DOHH2 (cell line): ENCODE data around the gene NEGR1.

Source experiments
- H3F3A ChIP-seq: fragments of 200-600 bp; sonication (generic), shearing (Covaris generic); 2 replicates; pipeline ENCODE4 v1.6.0; 2016; ENCODE audit warnings: antibody characterized with exemption, mild to moderate bottlenecking; ENCODE audit not compliant: control insufficient read depth, insufficient read depth
- H3K27ac ChIP-seq: fragments of 200-600 bp; sonication (generic); 2 replicates; pipeline ENCODE4 v1.5.1; 2014; ENCODE audit warnings: low read depth, mild to moderate bottlenecking, low read length, moderate library complexity
- H3K27me3 ChIP-seq: fragments of 200-600 bp; sonication (generic); 2 replicates; pipeline ENCODE4 v1.6.1; 2014; ENCODE audit warnings: mild to moderate bottlenecking, low read length, mixed read lengths; ENCODE audit not compliant: control insufficient read depth
- H3K36me3 ChIP-seq: fragments of 200-600 bp; sonication (generic); 2 replicates; pipeline ENCODE4 v1.6.1; 2014; ENCODE audit warnings: mild to moderate bottlenecking, low read length, moderate library complexity, mixed read lengths; ENCODE audit not compliant: control insufficient read depth
- H3K4me1 ChIP-seq: fragments of 200-600 bp; sonication (generic); 2 replicates; pipeline ENCODE4 v1.6.1; 2014; ENCODE audit warnings: mild to moderate bottlenecking, low read length, mixed read lengths; ENCODE audit not compliant: control insufficient read depth
- H3K4me2 ChIP-seq: fragments of 200-600 bp; sonication (generic); 2 replicates; pipeline ENCODE4 v1.6.0; 2014; ENCODE audit warnings: mild to moderate bottlenecking, low read length, moderate library complexity
- H3K4me3 ChIP-seq: fragments of 200-600 bp; sonication (generic); 2 replicates; pipeline ENCODE4 v1.5.1; 2014; ENCODE audit warnings: mild to moderate bottlenecking, low read length, mixed read lengths
- H3K79me2 ChIP-seq: fragments of 200-600 bp; sonication (generic); 2 replicates; pipeline ENCODE4 v1.6.1; 2014; ENCODE audit warnings: mild to moderate bottlenecking, low read length, mixed read lengths; ENCODE audit not compliant: control insufficient read depth
- H3K9me2 ChIP-seq: fragments of 200-600 bp; sonication (generic); replicated peaks from 2 replicates; pipeline ENCODE4 v1.6.1; 2014; ENCODE audit warnings: mild to moderate bottlenecking, low read length, mixed read lengths; ENCODE audit not compliant: control insufficient read depth
- H3K9me3 ChIP-seq: fragments of 200-600 bp; sonication (generic); 2 replicates; pipeline ENCODE4 v1.6.1; 2014; ENCODE audit warnings: antibody characterized with exemption, low read length, mixed read lengths; ENCODE audit not compliant: control insufficient read depth, insufficient read depth
- H4K20me1 ChIP-seq: fragments of 200-600 bp; sonication (generic); 2 replicates; pipeline ENCODE4 v1.6.0; 2014; ENCODE audit warnings: low read depth, mild to moderate bottlenecking, antibody characterized with exemption, low read length, moderate library complexity; ENCODE audit not compliant: control insufficient read depth, insufficient read depth
- CTCF ChIP-seq: fragments of 200-600 bp; sonication (generic); IDR thresholded peaks from one replicate; pipeline ENCODE4 v1.5.1; 2014; ENCODE audit warnings: antibody characterized with exemption, mild to moderate bottlenecking, low read depth, low read length; ENCODE audit not compliant: poor library complexity, severe bottlenecking
- EZH2phosphoT487 ChIP-seq: fragments of 200-600 bp; sonication (generic); IDR thresholded peaks from 2 replicates; pipeline ENCODE4 v1.6.1; 2017; ENCODE audit warnings: borderline replicate concordance, mild to moderate bottlenecking, antibody characterized with exemption, low read length, moderate library complexity, mixed read lengths

NEGR1 gene

GRCh38 chr1:71687376-71687775 lies 595.0 kb downstream of the NEGR1 start:
- Histone ChIP-seq H3K4me3 (no peak overlapping the region), H3K4me1 (no peaks in the 10 kb centered on the region), H3K9me3 (no peaks in the 10 kb centered on the region), H3K27ac (no peak overlapping the region), H3K4me2 (no peak overlapping the region), H3K9me2 (no peaks in the 10 kb centered on the region), H3K36me3 (no peaks in the 10 kb centered on the region), H3K27me3 (no peaks in the 10 kb centered on the region), H3F3A (no peaks in the 10 kb centered on the region), H3K79me2 (no peaks in the 10 kb centered on the region), H4K20me1 (no peaks in the 10 kb centered on the region)
- TF ChIP-seq CTCF (no peak), EZH2phosphoT487 (no peak)

GRCh38 chr1:71676979-71677925 lies 605.1 kb downstream of the NEGR1 start:
- Histone ChIP-seq H3F3A (no peaks in the 10 kb centered on the region), H3K9me3 (no peaks in the 10 kb centered on the region), H4K20me1 (no peaks in the 10 kb centered on the region), H3K27ac (no peak overlapping the region), H3K9me2 (no peaks in the 10 kb centered on the region), H3K36me3 (no peaks in the 10 kb centered on the region), H3K4me3 (no peak overlapping the region), H3K79me2 (no peaks in the 10 kb centered on the region), H3K4me1 (no peaks in the 10 kb centered on the region), H3K27me3 (no peaks in the 10 kb centered on the region), H3K4me2 (no peak overlapping the region)
- no peak for TF ChIP-seq CTCF
- TF ChIP-seq EZH2phosphoT487: no peak

GRCh38 chr1:71668065-71668464 lies 614.3 kb downstream of the NEGR1 start:
- no peaks in the 10 kb centered on the region for H3K4me1 ChIP-seq
- no peak overlapping the region for H3K4me2 ChIP-seq
- no peaks in the 10 kb centered on the region for H3F3A ChIP-seq
- H3K27me3 ChIP-seq: no peaks in the 10 kb centered on the region
- H3K36me3 ChIP-seq: no peaks in the 10 kb centered on the region
- no peaks in the 10 kb centered on the region for H3K79me2 ChIP-seq
- H3K27ac ChIP-seq: no peak overlapping the region
- TF ChIP-seq EZH2phosphoT487: no peak
- TF ChIP-seq CTCF: no peak
- H3K4me3 ChIP-seq: no peak overlapping the region
- H3K9me3 ChIP-seq: no peaks in the 10 kb centered on the region
- H3K9me2 ChIP-seq: no peaks in the 10 kb centered on the region
- H4K20me1 ChIP-seq: no peaks in the 10 kb centered on the region
